ENCODE data around the gene SPRR5.

- TF ChIP-seq CTCF (IDR thresholded peaks at IDR 0.05) = no peak
- peak in 1 of 2 donors; percentile 10 for TF ChIP-seq POLR2AphosphoS5 (IDR thresholded peaks at IDR 0.05; ENCODE audit: insufficient read depth in 1 of 2, low read depth in 1 of 2)
- no peak for TF ChIP-seq POLR2A (IDR thresholded peaks at IDR 0.05)
Measured at GRCh38 chr1:152904688-152905440, 42.1 kb upstream of the SPRR5 start.

All from vagina (tissue), 2 donors.